Activated naive CD8-positive, alpha-beta T cell treated with anti-CD3 and anti-CD28 coated beads for 36 hours (primary cell): ENCODE data around the gene NUMBL. TPM values are rescaled to one million over a fixed set of nuclear protein-coding genes. Genes with fewer than 3 reads are reported as not detected.
A peak's percentile ranks its signal among the peaks of the same experiment; 100 is the strongest.
"Not testable (repeated sequence)": the region's sequence is repeated elsewhere in the genome, so short reads cannot be mapped to it uniquely, and the experiment has no call there.

ENCODE experiments used
- DNase-seq: peaks from one replicate; pipeline ENCODE4 v3.0.0; 2021
- H3K27ac Mint-ChIP-seq: one replicate; pipeline ENCODE4 v1.8.0; 2022; ENCODE audit warnings: mild to moderate bottlenecking, moderate library complexity, mixed read lengths
- H3K27me3 Mint-ChIP-seq: one replicate; pipeline ENCODE4 v1.8.0; 2022; ENCODE audit warnings: mild to moderate bottlenecking, mixed read lengths
- H3K36me3 Mint-ChIP-seq: one replicate; pipeline ENCODE4 v1.8.0; 2021; ENCODE audit warnings: mild to moderate bottlenecking, mixed read lengths
- H3K4me1 Mint-ChIP-seq: one replicate; pipeline ENCODE4 v1.8.0; 2021; ENCODE audit warnings: mixed read lengths
- H3K4me3 Mint-ChIP-seq: one replicate; pipeline ENCODE4 v1.8.0; 2022; ENCODE audit warnings: mild to moderate bottlenecking, moderate library complexity, mixed read lengths
- H3K9me3 Mint-ChIP-seq: one replicate; pipeline ENCODE4 v1.8.0; 2022; ENCODE audit warnings: mixed read lengths
- total RNA-seq, 2 experiments: library from RNA; stranded (reverse); gene quantifications; one replicate each; pipeline ENCODE4 v1.2.3, GENCODE V29; 2021

Gene NUMBL
- total RNA-seq, 2 experiments from 2014 or later: 13.4 to 14.9 TPM

- Mint-ChIP-seq H3K27ac (no peak overlapping the region), H3K4me3 (no peak overlapping the region), H3K4me1 (peaks cover 6% of the 10 kb centered on the region), H3K27me3 (peaks cover 26% of the 10 kb centered on the region), H3K9me3 (no peaks in the 10 kb centered on the region), H3K36me3 (no peaks in the 10 kb centered on the region)
- no peak for DNase-seq
These were observed 48.3 kb downstream of the NUMBL start for GRCh38 chr19:40642051-40642706.

DNA sequence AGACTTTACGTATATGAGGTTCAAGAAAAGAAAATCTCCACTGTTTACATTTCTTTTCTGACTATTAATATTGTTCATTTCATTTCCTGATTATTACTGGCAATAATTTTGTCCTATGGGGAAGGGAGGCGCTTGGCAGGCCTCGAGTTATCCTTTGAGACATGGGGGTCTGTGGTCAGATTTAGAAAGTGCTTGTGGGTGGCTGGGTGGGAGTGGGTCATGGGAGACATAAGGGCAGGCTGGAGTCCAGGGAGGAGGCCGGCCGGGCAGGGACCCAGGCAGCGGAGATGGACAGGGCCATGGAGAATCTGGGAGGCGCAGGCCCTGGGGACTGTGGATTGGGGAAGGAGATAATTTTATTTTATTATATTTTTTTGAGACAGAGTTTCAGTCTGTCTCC lies 49.2 kb downstream of the NUMBL start:
- H3K36me3 Mint-ChIP-seq: no peaks in the 10 kb centered on the region
- no peak for DNase-seq
- H3K27me3 Mint-ChIP-seq: peaks cover 17% of the 10 kb centered on the region
- H3K4me3 Mint-ChIP-seq: no peak overlapping the region
- no peak overlapping the region for H3K27ac Mint-ChIP-seq
- H3K4me1 Mint-ChIP-seq: peaks cover 6% of the 10 kb centered on the region
- no peaks in the 10 kb centered on the region for H3K9me3 Mint-ChIP-seq

- Mint-ChIP-seq H3K9me3 (no peaks in the 10 kb centered on the region), H3K4me3 (no peak overlapping the region)
- no peak for DNase-seq
These were observed 49.7 kb downstream of the NUMBL start for GRCh38 chr19:40640744-40641143.

DNA sequence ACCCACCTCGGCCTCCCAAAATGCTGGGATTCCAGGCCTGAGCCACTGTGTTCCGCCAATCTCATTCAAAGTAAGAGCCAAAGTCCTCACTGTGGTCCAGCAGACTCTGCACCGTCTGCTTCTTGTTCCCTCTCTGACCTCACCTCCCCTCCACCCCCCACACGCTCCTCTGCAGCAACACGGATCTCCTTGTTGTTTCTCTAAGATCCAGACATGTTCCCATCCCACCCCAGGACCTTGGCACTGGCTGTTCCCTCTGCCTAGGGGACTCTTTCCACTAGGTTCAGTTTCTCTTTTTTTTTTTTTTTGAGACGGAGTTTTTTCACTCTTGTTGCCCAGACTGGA lies 50.8 kb downstream of the NUMBL start:
- no peaks in the 10 kb centered on the region for H3K36me3 Mint-ChIP-seq
- no peak overlapping the region for H3K4me3 Mint-ChIP-seq
- H3K9me3 Mint-ChIP-seq: no peaks in the 10 kb centered on the region
- H3K27me3 Mint-ChIP-seq: peaks cover 18% of the 10 kb centered on the region
- DNase-seq: no peak
- peaks cover 5% of the 10 kb centered on the region for H3K4me1 Mint-ChIP-seq
- H3K27ac Mint-ChIP-seq: no peak overlapping the region

More at GRCh38 chr19:40640744-40641143, 49.7 kb downstream of the NUMBL start:
- Mint-ChIP-seq H3K36me3 (no peaks in the 10 kb centered on the region), H3K27me3 (peaks cover 12% of the 10 kb centered on the region), H3K27ac (no peak overlapping the region), H3K4me1 (peaks cover 4% of the 10 kb centered on the region)

DNA sequence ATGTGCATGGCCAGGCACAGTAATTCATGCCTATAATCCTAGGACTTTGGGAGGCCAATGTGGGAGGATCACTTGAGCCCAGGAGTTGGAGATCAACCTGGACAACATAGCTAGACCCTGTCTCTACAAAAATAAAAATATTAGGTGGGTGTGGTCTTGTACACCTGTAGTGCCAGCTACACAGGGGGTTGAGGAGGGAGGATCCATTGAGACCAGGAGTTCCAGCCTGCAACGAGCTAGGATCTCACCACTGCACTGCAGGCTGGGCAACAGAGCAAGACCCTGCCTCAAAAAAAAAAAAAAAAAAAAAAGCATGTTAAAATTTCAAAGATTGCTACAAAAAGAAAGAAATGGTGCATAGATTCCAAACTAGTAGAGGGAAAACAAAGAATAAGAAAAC lies 52.1 kb downstream of the NUMBL start:
- no peak for DNase-seq
- H3K4me3 Mint-ChIP-seq: no peak overlapping the region
- H3K4me1 Mint-ChIP-seq: peaks cover 9% of the 10 kb centered on the region
- no peaks in the 10 kb centered on the region for H3K36me3 Mint-ChIP-seq
- H3K27me3 Mint-ChIP-seq: peaks cover 26% of the 10 kb centered on the region
- no peak overlapping the region for H3K27ac Mint-ChIP-seq
- no peaks in the 10 kb centered on the region for H3K9me3 Mint-ChIP-seq

- H3K36me3 Mint-ChIP-seq: peaks cover 5% of the 10 kb centered on the region
- H3K27ac Mint-ChIP-seq: no peak overlapping the region
- peaks cover 21% of the 10 kb centered on the region for H3K27me3 Mint-ChIP-seq
- DNase-seq: no peak
- H3K4me3 Mint-ChIP-seq: no peak overlapping the region
- H3K4me1 Mint-ChIP-seq: peaks cover 11% of the 10 kb centered on the region
- no peaks in the 10 kb centered on the region for H3K9me3 Mint-ChIP-seq
These were observed 57.2 kb downstream of the NUMBL start for GRCh38 chr19:40633207-40633606.

DNA sequence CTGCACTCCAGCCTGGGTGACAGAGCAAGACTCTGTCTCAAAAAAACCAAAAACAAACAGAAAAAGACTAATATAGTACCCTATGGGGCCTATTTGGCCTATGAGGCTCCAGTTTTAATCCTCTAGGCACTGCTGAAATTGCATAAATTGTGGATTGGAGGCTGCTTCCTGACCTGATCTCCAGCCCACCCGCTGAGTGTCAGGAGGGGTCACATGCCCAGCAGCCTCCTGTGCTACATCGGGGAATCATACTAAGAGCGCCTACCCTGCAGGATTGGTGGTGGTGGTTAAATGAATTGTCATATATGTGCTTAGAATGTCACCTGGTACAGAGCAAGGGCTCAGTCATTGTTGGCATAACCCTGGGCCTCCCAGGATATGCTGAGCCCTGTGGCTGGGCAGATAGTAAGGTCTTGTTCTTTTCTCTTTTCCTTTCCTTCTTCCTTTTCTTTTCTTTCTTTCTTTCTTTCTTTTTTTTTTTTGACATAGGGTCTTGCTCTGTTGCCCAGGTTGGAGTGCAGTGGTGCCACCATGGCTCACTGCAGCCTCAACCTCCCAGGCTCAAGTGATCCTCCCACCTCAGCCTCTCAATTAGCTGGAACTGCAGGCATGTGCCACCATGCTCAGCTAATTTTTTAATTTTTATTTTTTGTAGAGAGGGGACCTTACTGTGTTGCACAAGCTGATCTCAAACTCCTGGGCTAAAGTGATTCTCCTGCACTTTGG lies 58.0 kb downstream of the NUMBL start:
- DNase-seq: no peak
- H3K4me1 Mint-ChIP-seq: peaks cover 11% of the 10 kb centered on the region
- no peak overlapping the region for H3K27ac Mint-ChIP-seq
- no peaks in the 10 kb centered on the region for H3K9me3 Mint-ChIP-seq
- H3K27me3 Mint-ChIP-seq: peaks cover 20% of the 10 kb centered on the region
- H3K36me3 Mint-ChIP-seq: peaks cover 5% of the 10 kb centered on the region
- H3K4me3 Mint-ChIP-seq: no peak overlapping the region

DNA sequence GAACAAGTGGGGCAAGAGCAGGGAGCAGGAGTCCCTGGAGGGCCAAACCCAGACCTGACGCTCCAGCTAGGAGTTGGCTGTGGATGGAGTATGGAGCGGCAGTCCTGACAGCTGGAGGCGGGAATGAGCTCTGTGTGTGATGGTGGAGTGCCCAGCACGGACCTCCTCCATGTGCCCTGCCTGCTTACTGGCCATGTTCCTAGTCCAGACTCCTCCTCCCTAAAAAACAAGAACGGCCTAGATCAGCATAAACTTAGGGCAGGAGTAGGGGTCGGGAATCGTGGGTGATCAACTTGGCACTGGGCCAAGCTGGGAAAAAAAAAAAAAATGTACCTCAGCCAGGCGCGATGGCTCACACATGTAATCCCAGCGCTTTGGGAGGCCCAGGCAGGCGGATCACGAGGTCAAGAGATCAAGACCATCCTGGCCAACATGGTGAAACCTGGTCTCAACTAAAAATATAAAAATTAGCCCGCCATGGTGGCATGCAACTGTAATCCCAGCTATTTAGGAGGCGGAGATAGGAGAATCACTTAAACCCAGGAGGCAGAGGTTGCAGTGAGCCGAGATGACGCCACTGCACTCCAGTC lies 59.8 kb downstream of the NUMBL start:
- Mint-ChIP-seq H3K36me3 (peaks cover 12% of the 10 kb centered on the region), H3K27me3 (peaks cover 19% of the 10 kb centered on the region), H3K4me3 (no peak overlapping the region), H3K4me1 (peaks cover 12% of the 10 kb centered on the region), H3K27ac (no peak overlapping the region), H3K9me3 (no peaks in the 10 kb centered on the region)
- DNase-seq: no peak

GRCh38 chr19:40629346-40629745 lies 61.1 kb downstream of the NUMBL start:
- Mint-ChIP-seq H3K27me3 (peaks cover 6% of the 10 kb centered on the region), H3K27ac (no peak overlapping the region), H3K36me3 (peaks cover 18% of the 10 kb centered on the region), H3K4me1 (peaks cover 13% of the 10 kb centered on the region), H3K4me3 (no peak overlapping the region), H3K9me3 (no peaks in the 10 kb centered on the region)
- no peak for DNase-seq

- peaks cover 9% of the 10 kb centered on the region for H3K4me1 Mint-ChIP-seq
- DNase-seq: no peak
- H3K27me3 Mint-ChIP-seq: no peaks in the 10 kb centered on the region
- peaks cover 21% of the 10 kb centered on the region for H3K36me3 Mint-ChIP-seq
- H3K9me3 Mint-ChIP-seq: no peaks in the 10 kb centered on the region
- no peak overlapping the region for H3K27ac Mint-ChIP-seq
- no peak overlapping the region for H3K4me3 Mint-ChIP-seq
These were observed 62.8 kb downstream of the NUMBL start for GRCh38 chr19:40627486-40628279.

GRCh38 chr19:40626918-40627317 lies 63.5 kb downstream of the NUMBL start:
- no peak overlapping the region for H3K27ac Mint-ChIP-seq
- H3K4me1 Mint-ChIP-seq: peaks cover 9% of the 10 kb centered on the region
- DNase-seq: no peak
- H3K27me3 Mint-ChIP-seq: no peaks in the 10 kb centered on the region
- no peak overlapping the region for H3K4me3 Mint-ChIP-seq
- peaks cover 26% of the 10 kb centered on the region for H3K36me3 Mint-ChIP-seq
- no peaks in the 10 kb centered on the region for H3K9me3 Mint-ChIP-seq

GRCh38 chr19:40625406-40626120 lies 64.9 kb downstream of the NUMBL start:
- Mint-ChIP-seq H3K36me3 (peaks cover 32% of the 10 kb centered on the region), H3K27ac (peak overlapping the region; percentile 64), H3K27me3 (no peaks in the 10 kb centered on the region), H3K4me3 (no peak overlapping the region), H3K9me3 (no peaks in the 10 kb centered on the region), H3K4me1 (peaks cover 9% of the 10 kb centered on the region)
- DNase-seq: no peak

DNA sequence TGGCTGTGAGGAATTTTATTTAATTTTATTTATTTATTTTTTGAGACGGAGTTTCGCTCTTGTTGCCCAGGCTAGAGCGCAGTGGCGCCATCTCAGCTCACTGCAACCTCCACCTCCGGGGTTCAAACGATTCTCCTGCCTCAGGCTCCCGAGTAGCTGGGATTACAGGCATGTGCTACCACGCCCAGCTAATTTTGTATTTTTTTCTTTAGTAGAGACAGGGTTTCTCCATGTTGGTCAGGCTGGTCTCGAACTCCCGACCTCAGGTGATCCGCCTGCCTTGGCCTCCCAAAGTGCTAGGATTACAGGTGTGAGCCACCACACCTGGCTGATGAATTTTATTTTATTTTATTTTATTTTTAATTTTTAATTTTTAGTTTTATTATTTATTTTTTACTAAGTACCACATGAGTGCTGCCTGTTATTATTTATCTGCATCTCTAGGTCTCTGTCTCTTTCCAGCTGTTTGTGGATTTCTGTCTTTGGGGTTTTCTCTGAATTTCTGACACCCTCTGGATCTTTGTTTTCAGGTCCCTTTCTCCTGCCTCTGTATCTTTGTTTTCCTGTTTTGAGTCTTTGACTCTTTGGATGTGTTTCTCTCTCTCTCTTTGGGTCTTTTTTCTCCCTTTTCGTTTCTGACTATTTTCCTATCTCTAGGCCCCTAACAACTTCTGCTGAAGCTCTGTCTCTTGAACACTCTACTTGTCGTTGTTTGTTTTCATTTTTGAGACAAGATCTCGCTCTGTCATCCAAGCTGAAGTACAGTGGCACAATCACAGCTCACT lies 65.9 kb downstream of the NUMBL start:
- not testable (repeated sequence) for H3K9me3 Mint-ChIP-seq, H3K4me1 Mint-ChIP-seq, H3K4me3 Mint-ChIP-seq, DNase-seq, H3K27me3 Mint-ChIP-seq
- Mint-ChIP-seq H3K27ac (peak overlapping the region; percentile 1), H3K36me3 (peaks cover 32% of the 10 kb centered on the region)
